GM21367 (cell line): Measurements from ENCODE around the gene KRTAP4-2.
"Not testable (repeated sequence)": the region's sequence is repeated elsewhere in the genome, so short reads cannot be mapped to it uniquely, and the experiment has no call there.

ENCODE experiments used
- ATAC-seq: cut with Tn5 transposase; IDR thresholded peaks from one replicate; pipeline ENCODE4 v1.9.1; 2021; ENCODE audit not compliant: unreplicated experiment

The KRTAP4-2 gene

GRCh38 chr17:41163828-41164227 lies 14.2 kb downstream of the KRTAP4-2 start:
- no peak for ATAC-seq

- no peak for ATAC-seq
These were observed 17.4 kb downstream of the KRTAP4-2 start, which contains the start of gene KRTAP4-4 for GRCh38 chr17:41160648-41161047. KRTAP4-4 (minus strand) TSS chr17:41160748; CDS start chr17:41160691, 57 bp downstream.

- not testable (repeated sequence) for ATAC-seq
These were observed 17.8 kb downstream of the KRTAP4-2 start for GRCh38 chr17:41160190-41160589.

- ATAC-seq = no peak
These were observed 24.2 kb downstream of the KRTAP4-2 start for GRCh38 chr17:41153856-41154255.

- ATAC-seq = no peak
These were observed 26.5 kb downstream of the KRTAP4-2 start for GRCh38 chr17:41151525-41151924.

- no peak for ATAC-seq
These were observed 28.0 kb downstream of the KRTAP4-2 start for GRCh38 chr17:41150026-41150425.

- no peak for ATAC-seq
These were observed 28.4 kb downstream of the KRTAP4-2 start, which contains the start of gene KRTAP4-5 for GRCh38 chr17:41149652-41149985. KRTAP4-5 (minus strand) TSS chr17:41149825; CDS start chr17:41149767, 58 bp downstream.

- ATAC-seq = not testable (repeated sequence)
These were observed 28.9 kb downstream of the KRTAP4-2 start for GRCh38 chr17:41148971-41149651.

- no peak for ATAC-seq
These were observed 30.4 kb downstream of the KRTAP4-2 start for GRCh38 chr17:41147531-41148204.

GRCh38 chr17:41145261-41145660 lies 32.8 kb downstream of the KRTAP4-2 start:
- no peak for ATAC-seq

- ATAC-seq = no peak
These were observed 33.2 kb downstream of the KRTAP4-2 start for GRCh38 chr17:41144846-41145245.

- ATAC-seq = no peak
These were observed 36.7 kb downstream of the KRTAP4-2 start for GRCh38 chr17:41141361-41141760.

GRCh38 chr17:41140360-41141131 lies 37.5 kb downstream of the KRTAP4-2 start, which contains the start of gene KRTAP4-6:
KRTAP4-6 (minus strand) TSS chr17:41140544; CDS start chr17:41140487, 57 bp downstream.
- ATAC-seq = no peak

GRCh38 chr17:41139865-41140264 lies 38.2 kb downstream of the KRTAP4-2 start:
- not testable (repeated sequence) for ATAC-seq

- no peak for ATAC-seq
These were observed 43.9 kb downstream of the KRTAP4-2 start for GRCh38 chr17:41133880-41134735.

- no peak for ATAC-seq
These were observed 46.0 kb downstream of the KRTAP4-2 start for GRCh38 chr17:41131979-41132378.
